Stimulated activated naive CD8-positive, alpha-beta T cell treated with anti-CD3 and anti-CD28 coated beads, Interleukin-15, amount 100 ng/mL, for 72 hours (primary cell): ENCODE measurements around the gene PRR4.

ENCODE experiments used
- ATAC-seq: fragments of 150-1000 bp; cut with Tn5 transposase; 2 replicates; pipeline ENCODE4 v1.10.0; 2021; ENCODE audit warnings: mild to moderate bottlenecking, moderate library complexity
- DNase-seq, 2 donors: peaks; one replicate each; pipeline ENCODE4 v3.0.0; 2021 to 2022
- H3K27ac Mint-ChIP-seq, 2 donors: one replicate each; pipeline ENCODE4 v1.8.0; 2022; ENCODE audit warnings: mild to moderate bottlenecking in 2 of 2, mixed read lengths in 2 of 2, moderate library complexity in 2 of 2
- H3K27me3 Mint-ChIP-seq: one replicate; pipeline ENCODE4 v1.8.0; 2022; ENCODE audit warnings: mixed read lengths
- H3K4me1 Mint-ChIP-seq: one replicate; pipeline ENCODE4 v1.8.0; 2022; ENCODE audit warnings: mild to moderate bottlenecking, mixed read lengths
- H3K4me3 Mint-ChIP-seq, 2 donors: one replicate each; pipeline ENCODE4 v1.8.0; 2022; ENCODE audit warnings: mild to moderate bottlenecking in 2 of 2, mixed read lengths in 2 of 2, moderate library complexity in 1 of 2
- H3K9me3 Mint-ChIP-seq, 2 donors: one replicate each; pipeline ENCODE4 v1.8.0; 2022; ENCODE audit warnings: mixed read lengths in 2 of 2

PRR4 gene, protein sequence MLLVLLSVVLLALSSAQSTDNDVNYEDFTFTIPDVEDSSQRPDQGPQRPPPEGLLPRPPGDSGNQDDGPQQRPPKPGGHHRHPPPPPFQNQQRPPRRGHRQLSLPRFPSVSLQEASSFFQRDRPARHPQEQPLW

GRCh38 chr12:10849425-10849878 lies at the start of gene PRR4:
Gene PRR4, minus strand, starts transcription at chr12:10849475. Its CDS starts 38 bp downstream, at chr12:10849437.
- peak; percentile 90 for ATAC-seq
- Mint-ChIP-seq H3K27me3 (no peaks in the 10 kb centered on the region), H3K4me3 (no peak within 1 kb of the TSS), H3K9me3 (peaks cover 0 to under 1% of the 10 kb centered on the region in 2 donors), H3K27ac (peak within 1 kb of the TSS in 1 of 2 donors; percentile 69), H3K4me1 (peaks cover 43% of the 10 kb centered on the region)
- DNase-seq = peak in 1 of 2 donors; percentile 22

DNA sequence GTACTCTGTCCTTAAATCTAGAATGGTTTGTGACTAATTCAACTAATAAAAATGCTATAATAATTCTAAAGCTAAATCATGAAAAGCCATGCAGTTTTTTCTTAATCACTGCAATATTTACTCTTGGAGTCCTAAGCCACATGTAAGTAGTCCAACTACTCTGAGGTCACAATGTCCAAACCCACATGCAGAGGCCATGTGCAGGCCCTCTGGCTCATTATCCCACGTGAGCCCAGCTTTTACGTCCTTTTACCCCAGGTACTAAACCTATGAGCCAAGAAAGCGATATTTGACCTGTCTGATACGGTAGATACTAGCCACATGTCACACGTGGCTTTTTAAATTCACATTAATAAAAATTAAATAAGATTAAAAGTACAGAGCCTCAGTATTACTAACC lies 47.6 kb upstream of the PRR4 start:
- DNase-seq (no peak), ATAC-seq (no peak)
- H3K4me1 Mint-ChIP-seq = no peaks in the 10 kb centered on the region
- no peaks in the 10 kb centered on the region for H3K27me3 Mint-ChIP-seq
- peaks cover 0 to 33% of the 10 kb centered on the region in 2 donors for H3K9me3 Mint-ChIP-seq
- no peak overlapping the region for H3K27ac Mint-ChIP-seq
- no peak overlapping the region for H3K4me3 Mint-ChIP-seq

GRCh38 chr12:10891937-10892336 lies 42.7 kb upstream of the PRR4 start:
- Mint-ChIP-seq H3K27me3 (no peaks in the 10 kb centered on the region), H3K27ac (peak overlapping the region in 1 of 2 donors; percentile 33), H3K4me3 (no peak overlapping the region), H3K4me1 (no peaks in the 10 kb centered on the region), H3K9me3 (no peaks in the 10 kb centered on the region)
- ATAC-seq (no peak), DNase-seq (no peak)

DNA sequence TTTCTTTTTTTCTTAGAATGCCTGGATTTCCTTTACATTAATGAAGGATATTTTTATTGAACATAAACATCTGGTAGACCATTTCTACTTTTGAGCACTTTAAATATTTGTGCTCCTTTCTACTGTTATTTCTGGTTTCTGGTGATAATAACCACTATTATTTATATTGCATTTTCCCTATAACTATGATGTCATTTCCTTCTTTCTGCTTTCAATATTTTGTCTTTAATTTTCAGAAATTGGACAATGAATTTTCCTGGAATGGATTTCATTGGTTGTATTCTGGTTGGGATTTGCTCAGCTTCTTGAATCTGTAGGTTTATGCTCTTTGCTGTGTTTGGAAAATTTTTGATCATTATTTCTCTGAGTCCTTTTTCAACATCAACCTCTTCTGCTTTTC lies 40.0 kb upstream of the PRR4 start:
- Mint-ChIP-seq H3K27ac (no peak overlapping the region), H3K4me3 (no peak overlapping the region), H3K9me3 (no peaks in the 10 kb centered on the region), H3K4me1 (no peaks in the 10 kb centered on the region), H3K27me3 (no peaks in the 10 kb centered on the region)
- DNase-seq (no peak), ATAC-seq (no peak)

DNA sequence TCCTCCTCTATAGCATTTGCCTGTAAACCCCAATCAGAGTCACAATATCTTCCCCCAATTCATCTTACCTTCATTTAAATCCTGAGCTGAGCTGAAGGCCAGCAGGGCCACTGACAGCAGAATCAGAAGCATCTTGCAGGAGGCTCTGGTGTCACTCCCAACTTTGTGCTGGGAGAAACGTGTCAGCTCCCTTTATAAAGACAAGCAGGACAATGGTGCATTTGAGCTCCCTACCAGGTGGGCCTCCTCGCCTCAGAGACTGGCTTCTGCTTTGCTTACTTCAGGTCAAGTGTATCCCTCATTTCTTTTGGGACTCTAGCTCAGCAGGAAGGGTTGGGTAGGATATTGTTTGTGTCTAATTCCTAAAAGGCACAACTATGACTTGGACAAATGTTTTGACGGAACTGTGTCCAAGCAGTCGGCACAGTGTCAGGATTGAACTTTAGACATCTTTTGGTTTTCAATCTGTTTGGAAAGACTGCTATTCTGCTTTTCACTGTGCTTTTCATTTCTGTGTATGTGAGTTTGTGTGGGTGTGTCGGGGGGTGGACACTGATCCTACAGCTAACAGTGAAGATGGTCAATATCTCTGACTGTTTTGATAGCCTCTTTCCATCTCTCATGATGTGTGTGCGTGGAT lies 34.9 kb upstream of the PRR4 start, which contains the start of gene PRH1:
TSS of gene PRH1 (minus strand) at position 170 of the 640 bp plus-strand sequence. CDS start at position 132, 38 bp downstream.
- Mint-ChIP-seq H3K4me3 (no peak within 1 kb of the TSS), H3K27me3 (no peaks in the 10 kb centered on the region), H3K27ac (peak within 1 kb of the TSS; percentile 29 to 71), H3K9me3 (no peaks in the 10 kb centered on the region), H3K4me1 (no peaks in the 10 kb centered on the region)
- DNase-seq (no peak), ATAC-seq (no peak)

- Mint-ChIP-seq H3K4me3 (no peak overlapping the region), H3K27me3 (no peaks in the 10 kb centered on the region), H3K4me1 (no peaks in the 10 kb centered on the region), H3K27ac (no peak overlapping the region), H3K9me3 (peaks cover 6 to 48% of the 10 kb centered on the region in 2 donors)
- no peak for ATAC-seq
- no peak for DNase-seq
Observed at GRCh38 chr12:10873378-10873777, 24.1 kb upstream of the PRR4 start.

GRCh38 chr12:10867381-10867780 lies 18.1 kb upstream of the PRR4 start:
- no peak overlapping the region for H3K27ac Mint-ChIP-seq
- no peak overlapping the region for H3K4me3 Mint-ChIP-seq
- no peaks in the 10 kb centered on the region for H3K4me1 Mint-ChIP-seq
- no peak for DNase-seq
- no peaks in the 10 kb centered on the region for H3K27me3 Mint-ChIP-seq
- peaks cover 6 to 52% of the 10 kb centered on the region in 2 donors for H3K9me3 Mint-ChIP-seq
- no peak for ATAC-seq

DNA sequence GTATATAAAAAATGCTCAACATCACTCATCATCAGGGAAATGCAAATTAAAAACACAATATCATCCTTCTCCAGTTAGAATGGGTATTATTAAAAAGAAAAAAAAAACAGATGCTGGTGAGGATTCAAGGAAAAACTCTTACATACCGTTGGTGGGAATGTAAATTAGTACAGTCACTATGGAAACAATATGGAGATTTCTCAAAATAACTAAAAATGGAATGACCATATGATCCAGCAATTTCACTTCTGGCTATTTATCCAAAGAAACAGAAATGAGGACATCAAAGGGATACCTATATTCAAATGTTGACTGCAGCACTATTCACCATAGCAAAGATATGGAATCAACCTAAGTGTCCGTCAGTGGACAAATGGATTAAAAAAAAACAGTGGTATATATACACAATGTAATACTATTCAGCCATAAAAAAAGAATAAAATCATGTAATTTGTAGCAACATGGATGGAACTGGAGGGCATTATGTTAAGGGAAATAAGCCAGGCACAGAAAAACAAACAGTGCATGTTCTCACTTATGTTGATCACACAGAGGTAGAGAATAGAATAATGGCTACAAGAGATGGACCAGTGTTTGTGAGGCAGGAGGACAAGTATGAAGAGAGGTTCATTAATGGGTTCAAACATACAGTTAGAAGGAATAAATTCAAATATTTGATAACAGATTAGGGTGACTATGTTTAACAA lies 14.4 kb upstream of the PRR4 start:
- no peak for DNase-seq
- H3K4me3 Mint-ChIP-seq = no peak overlapping the region
- H3K27me3 Mint-ChIP-seq = no peaks in the 10 kb centered on the region
- H3K4me1 Mint-ChIP-seq = no peaks in the 10 kb centered on the region
- H3K27ac Mint-ChIP-seq = no peak overlapping the region
- H3K9me3 Mint-ChIP-seq = peaks cover 15 to 72% of the 10 kb centered on the region in 2 donors
- no peak for ATAC-seq

DNA sequence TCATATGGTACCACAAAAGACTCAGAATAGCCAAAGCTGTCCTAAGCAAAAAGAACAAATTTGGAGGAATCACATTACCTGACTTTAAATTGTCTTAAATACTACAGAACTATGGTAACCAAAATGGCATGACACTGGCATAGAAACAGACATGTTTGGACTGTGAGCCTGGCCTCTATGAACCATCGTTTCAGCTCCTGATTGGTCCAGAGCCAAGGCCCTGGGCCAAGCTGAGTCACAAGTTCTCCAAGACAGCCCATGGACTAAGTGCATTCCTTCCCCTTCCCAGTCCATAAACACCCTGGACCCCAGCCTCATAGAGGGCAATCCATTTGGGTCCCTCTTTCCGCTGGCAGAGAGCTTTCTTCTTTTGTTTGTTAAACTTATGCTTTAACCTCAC lies 12.1 kb upstream of the PRR4 start:
- DNase-seq (no peak), ATAC-seq (no peak)
- H3K4me3 Mint-ChIP-seq = no peak overlapping the region
- H3K9me3 Mint-ChIP-seq = peaks cover 24 to 75% of the 10 kb centered on the region in 2 donors
- no peak overlapping the region for H3K27ac Mint-ChIP-seq
- no peaks in the 10 kb centered on the region for H3K27me3 Mint-ChIP-seq
- H3K4me1 Mint-ChIP-seq = no peaks in the 10 kb centered on the region

GRCh38 chr12:10855807-10856206 lies 6.5 kb upstream of the PRR4 start:
- H3K4me1 Mint-ChIP-seq = peaks cover 28% of the 10 kb centered on the region
- DNase-seq (no peak), ATAC-seq (no peak)
- no peaks in the 10 kb centered on the region for H3K27me3 Mint-ChIP-seq
- H3K9me3 Mint-ChIP-seq = peaks cover 27 to 54% of the 10 kb centered on the region in 2 donors
- no peak overlapping the region for H3K27ac Mint-ChIP-seq
- no peak overlapping the region for H3K4me3 Mint-ChIP-seq

DNA sequence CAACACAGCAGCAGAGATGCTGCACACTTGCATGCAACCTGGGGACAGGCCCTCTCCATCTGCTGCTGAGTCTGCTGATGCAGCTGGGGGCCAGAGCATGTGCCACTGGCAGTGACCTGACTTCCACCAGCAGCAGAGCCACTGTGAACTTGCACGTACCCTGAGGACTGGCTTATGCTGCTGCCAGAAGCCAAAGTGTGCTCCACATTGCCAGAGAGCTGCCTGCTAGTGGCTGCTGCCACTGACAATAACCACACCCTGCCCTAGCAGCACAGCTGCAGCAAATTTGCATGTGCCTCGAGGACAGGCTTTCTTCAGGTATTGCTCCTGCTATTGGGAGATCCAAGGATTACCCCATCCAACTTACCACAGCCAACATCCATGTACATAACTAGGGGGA lies 4.5 kb upstream of the PRR4 start:
- Mint-ChIP-seq H3K27me3 (no peaks in the 10 kb centered on the region), H3K4me3 (no peak overlapping the region), H3K4me1 (peaks cover 43% of the 10 kb centered on the region), H3K9me3 (peaks cover 21 to 34% of the 10 kb centered on the region in 2 donors), H3K27ac (no peak overlapping the region)
- ATAC-seq (no peak), DNase-seq (no peak)

DNA sequence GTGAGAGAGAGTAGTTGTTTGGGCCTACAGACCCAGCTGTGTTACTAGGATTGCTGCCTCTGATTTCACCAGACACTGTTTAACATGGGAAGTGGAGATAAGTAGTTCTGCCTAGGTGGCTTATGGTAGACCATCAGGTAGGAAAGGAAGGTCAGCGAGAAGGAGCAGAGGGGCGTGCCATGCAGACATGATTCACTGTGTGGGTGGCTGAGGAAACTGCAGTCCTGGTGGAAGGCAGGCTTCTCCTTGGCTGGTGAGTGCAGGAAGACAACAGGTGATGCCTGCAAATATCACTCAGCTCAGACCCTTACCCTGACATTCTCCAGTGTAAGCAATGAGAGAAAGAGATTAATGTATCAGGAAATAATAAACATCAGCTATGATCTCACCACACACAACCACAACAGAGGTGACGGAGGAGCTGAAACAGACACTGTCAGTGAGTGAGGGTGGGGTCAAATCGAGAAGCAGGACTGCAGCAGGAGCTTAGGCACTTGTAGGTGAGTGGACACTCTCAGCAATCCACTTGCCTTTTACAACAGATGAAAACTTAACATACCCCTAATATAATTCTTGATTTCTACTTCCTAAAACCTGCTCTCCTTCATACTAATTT lies 2.1 kb upstream of the PRR4 start:
- Mint-ChIP-seq H3K4me3 (no peak overlapping the region), H3K4me1 (peaks cover 43% of the 10 kb centered on the region), H3K27me3 (no peaks in the 10 kb centered on the region), H3K27ac (peak overlapping the region in 1 of 2 donors; percentile 34), H3K9me3 (peaks cover 10 to 12% of the 10 kb centered on the region in 2 donors)
- ATAC-seq (peak; percentile 23), DNase-seq (no peak)

GRCh38 chr12:10847744-10848143 lies 1.5 kb downstream of the PRR4 start:
- H3K27ac Mint-ChIP-seq = peak overlapping the region in 1 of 2 donors; percentile 3
- H3K27me3 Mint-ChIP-seq = no peaks in the 10 kb centered on the region
- no peak overlapping the region for H3K4me3 Mint-ChIP-seq
- H3K4me1 Mint-ChIP-seq = peaks cover 35% of the 10 kb centered on the region
- no peak for DNase-seq
- H3K9me3 Mint-ChIP-seq = no peaks in the 10 kb centered on the region
- ATAC-seq = no peak

- Mint-ChIP-seq H3K4me1 (no peaks in the 10 kb centered on the region), H3K9me3 (peaks cover 0 to 4% of the 10 kb centered on the region in 2 donors), H3K4me3 (no peak overlapping the region), H3K27ac (no peak overlapping the region), H3K27me3 (no peaks in the 10 kb centered on the region)
- ATAC-seq (no peak), DNase-seq (no peak)
Observed at GRCh38 chr12:10842862-10843261, 6.4 kb downstream of the PRR4 start.

DNA sequence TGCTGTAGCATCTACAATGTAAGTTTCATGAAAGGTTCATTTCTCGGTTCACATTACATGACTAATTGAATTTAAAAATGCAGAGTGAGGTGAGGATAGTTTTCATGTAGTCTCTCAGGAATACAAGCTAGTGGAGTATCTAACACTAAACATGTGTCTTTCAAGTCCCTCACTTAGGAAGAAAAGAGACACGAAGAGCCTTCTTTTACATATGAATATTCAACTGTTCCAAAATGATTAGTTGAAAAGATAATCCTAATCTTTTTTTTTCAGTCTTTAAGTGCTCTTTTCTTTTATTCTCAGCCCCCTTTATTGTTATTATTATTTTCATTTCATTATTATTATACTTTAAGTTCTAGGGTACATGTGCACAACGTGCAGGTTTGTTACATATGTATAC lies 10.8 kb downstream of the PRR4 start:
- ATAC-seq = no peak
- no peak overlapping the region for H3K27ac Mint-ChIP-seq

DNA sequence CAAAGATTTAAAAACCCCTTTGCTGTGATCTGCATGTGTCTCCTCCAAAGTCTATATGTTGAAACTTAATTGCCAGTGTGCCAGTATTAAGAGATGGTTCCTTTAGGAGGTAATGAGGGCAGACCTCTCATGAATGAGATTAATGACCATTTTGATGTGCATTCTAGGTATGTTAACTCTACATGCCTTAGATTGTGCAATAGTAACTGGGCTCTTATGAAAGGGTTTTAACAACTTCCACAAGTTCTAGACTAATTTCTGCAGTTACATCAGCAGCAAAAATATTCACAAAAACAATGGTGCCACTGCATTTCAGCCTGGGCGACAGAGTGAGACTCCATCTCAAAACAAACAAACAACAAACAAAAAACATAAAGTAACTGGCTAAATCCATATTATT lies 19.3 kb downstream of the PRR4 start:
- no peak for DNase-seq
- H3K27me3 Mint-ChIP-seq = no peaks in the 10 kb centered on the region
- H3K9me3 Mint-ChIP-seq = no peaks in the 10 kb centered on the region
- H3K4me1 Mint-ChIP-seq = no peaks in the 10 kb centered on the region
- H3K27ac Mint-ChIP-seq = no peak overlapping the region
- no peak overlapping the region for H3K4me3 Mint-ChIP-seq
- no peak for ATAC-seq

More for the DNA sequence above, 10.8 kb downstream of the PRR4 start:
- no peak for DNase-seq
- Mint-ChIP-seq H3K27me3 (no peaks in the 10 kb centered on the region), H3K4me3 (no peak overlapping the region), H3K9me3 (peaks cover 0 to 4% of the 10 kb centered on the region in 2 donors), H3K4me1 (no peaks in the 10 kb centered on the region)
